Measurements from ENCODE around the gene YIPF3.

DNA sequence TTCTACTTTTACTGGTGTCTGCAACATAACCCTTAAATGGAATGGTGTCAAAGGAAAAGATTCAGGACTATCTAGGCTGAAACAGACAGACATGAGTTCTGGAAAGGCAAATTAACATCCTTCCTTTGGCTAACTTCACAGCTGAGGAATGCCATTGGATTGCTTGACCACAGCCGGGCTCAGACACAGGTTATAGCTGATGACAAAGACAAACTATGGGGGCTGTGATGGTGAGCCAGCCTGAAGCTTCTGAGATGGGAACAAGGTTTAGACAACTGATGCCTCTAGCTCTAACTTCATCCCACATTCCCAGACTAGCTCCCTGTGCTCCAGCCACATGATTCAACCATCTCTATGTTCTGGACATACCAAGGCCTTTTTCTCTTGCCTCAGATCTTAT is 15.5 kb upstream of the YIPF3 start:
- TF ChIP-seq, protein P1, sequence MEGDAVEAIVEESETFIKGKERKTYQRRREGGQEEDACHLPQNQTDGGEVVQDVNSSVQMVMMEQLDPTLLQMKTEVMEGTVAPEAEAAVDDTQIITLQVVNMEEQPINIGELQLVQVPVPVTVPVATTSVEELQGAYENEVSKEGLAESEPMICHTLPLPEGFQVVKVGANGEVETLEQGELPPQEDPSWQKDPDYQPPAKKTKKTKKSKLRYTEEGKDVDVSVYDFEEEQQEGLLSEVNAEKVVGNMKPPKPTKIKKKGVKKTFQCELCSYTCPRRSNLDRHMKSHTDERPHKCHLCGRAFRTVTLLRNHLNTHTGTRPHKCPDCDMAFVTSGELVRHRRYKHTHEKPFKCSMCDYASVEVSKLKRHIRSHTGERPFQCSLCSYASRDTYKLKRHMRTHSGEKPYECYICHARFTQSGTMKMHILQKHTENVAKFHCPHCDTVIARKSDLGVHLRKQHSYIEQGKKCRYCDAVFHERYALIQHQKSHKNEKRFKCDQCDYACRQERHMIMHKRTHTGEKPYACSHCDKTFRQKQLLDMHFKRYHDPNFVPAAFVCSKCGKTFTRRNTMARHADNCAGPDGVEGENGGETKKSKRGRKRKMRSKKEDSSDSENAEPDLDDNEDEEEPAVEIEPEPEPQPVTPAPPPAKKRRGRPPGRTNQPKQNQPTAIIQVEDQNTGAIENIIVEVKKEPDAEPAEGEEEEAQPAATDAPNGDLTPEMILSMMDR (IDR thresholded peaks at IDR 0.05 in 4 of 5, conservative IDR thresholded peaks at IDR 0.05 in 1 of 5), result no peak
- no peak for TF ChIP-seq POLR2A (IDR thresholded peaks at IDR 0.05)

Measured in gastrocnemius medialis (tissue), 4 donors.